ENCODE measurements around the gene GFRA1.

The GFRA1 gene

DNA sequence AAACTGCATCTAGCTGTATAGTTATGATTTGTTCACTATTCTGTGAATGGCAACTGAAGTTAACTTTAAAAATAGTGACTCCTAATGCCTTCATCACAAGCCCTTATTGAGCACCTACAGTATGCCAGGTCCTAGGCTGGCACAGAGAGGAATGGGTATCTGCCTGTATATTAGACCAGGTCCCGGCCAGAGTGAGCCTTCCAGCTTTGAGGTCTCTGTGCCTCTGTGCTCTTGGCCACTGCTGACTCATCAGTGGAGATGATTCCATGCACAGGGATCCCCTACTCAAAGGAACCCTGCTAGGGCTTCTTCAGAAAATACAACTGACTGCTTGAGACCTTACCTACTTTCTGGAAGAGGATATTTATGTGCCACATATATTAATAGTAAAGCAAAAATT lies 118.4 kb downstream of the GFRA1 start:
- H3K4me1 ChIP-seq (ENCODE audit: control insufficient read depth in 1 of 2, insufficient read depth in 2 of 2, low read length in 2 of 2): no peaks in the 10 kb centered on the region
- no peak overlapping the region for H3K4me3 ChIP-seq (ENCODE audit: low read depth in 1 of 2, low read length in 2 of 2)
- no peak overlapping the region for H3K27ac ChIP-seq (ENCODE audit: low read length)
- H3K9me3 ChIP-seq (ENCODE audit: control insufficient read depth in 1 of 2, low read length in 2 of 2): no peaks in the 10 kb centered on the region
- no peaks in the 10 kb centered on the region for H3K36me3 ChIP-seq (ENCODE audit: control insufficient read depth in 1 of 2, insufficient read depth in 2 of 2, low read length in 2 of 2)
- H3K27me3 ChIP-seq (ENCODE audit: low read depth, low read length): no peaks in the 10 kb centered on the region

DNA sequence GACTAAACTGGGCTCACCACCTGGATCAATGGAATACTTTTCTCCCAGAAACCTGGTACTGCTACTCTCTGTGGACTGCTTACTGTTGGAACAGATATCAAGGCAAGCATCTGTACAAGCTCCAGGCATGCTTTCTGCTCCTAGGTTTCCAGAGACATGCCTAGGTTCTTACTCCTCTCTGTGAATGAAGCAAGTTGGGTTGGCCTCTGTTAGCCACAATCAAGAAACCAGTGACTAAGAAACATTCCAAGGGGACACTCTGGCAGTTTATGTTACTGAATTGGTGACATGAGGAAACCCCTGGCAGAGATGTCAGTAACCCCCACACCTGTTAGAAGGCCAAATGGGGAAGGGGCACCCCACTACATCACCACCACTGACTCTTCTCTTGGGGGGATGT lies 121.9 kb downstream of the GFRA1 start:
- peaks cover 0 to 5% of the 10 kb centered on the region in 2 donors for H3K4me1 ChIP-seq (ENCODE audit: control insufficient read depth in 1 of 2, insufficient read depth in 2 of 2, low read length in 2 of 2)
- H3K4me3 ChIP-seq (ENCODE audit: low read depth in 1 of 2, low read length in 2 of 2): no peak overlapping the region
- H3K27ac ChIP-seq (ENCODE audit: low read length): no peak overlapping the region
- H3K36me3 ChIP-seq (ENCODE audit: control insufficient read depth in 1 of 2, insufficient read depth in 2 of 2, low read length in 2 of 2): no peaks in the 10 kb centered on the region
- H3K9me3 ChIP-seq (ENCODE audit: control insufficient read depth in 1 of 2, low read length in 2 of 2): no peaks in the 10 kb centered on the region
- no peaks in the 10 kb centered on the region for H3K27me3 ChIP-seq (ENCODE audit: low read depth, low read length)

DNA sequence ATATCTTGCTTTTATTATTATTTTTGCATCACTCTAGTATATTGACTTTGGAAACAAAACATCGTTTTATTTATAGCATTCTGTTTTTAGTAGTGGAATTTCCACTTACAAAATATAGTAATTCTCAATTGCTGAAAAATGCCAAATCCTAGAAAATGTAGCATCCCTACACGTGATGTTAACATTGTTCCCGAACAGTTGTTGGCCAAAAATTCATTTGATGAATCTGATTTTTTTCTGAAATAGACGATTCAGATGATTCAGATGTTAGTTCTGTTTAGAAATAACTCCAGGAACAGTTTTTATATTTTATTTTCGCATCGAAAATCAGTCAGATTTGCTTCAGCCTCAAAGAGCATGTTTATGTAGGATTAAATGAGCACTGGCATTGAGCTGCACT lies 122.4 kb downstream of the GFRA1 start:
- Histone ChIP-seq H3K4me3 (ENCODE audit: low read depth in 1 of 2, low read length in 2 of 2) (no peak overlapping the region), H3K27ac (ENCODE audit: low read length) (no peak overlapping the region), H3K9me3 (ENCODE audit: control insufficient read depth in 1 of 2, low read length in 2 of 2) (no peaks in the 10 kb centered on the region), H3K36me3 (ENCODE audit: control insufficient read depth in 1 of 2, insufficient read depth in 2 of 2, low read length in 2 of 2) (no peaks in the 10 kb centered on the region), H3K4me1 (ENCODE audit: control insufficient read depth in 1 of 2, insufficient read depth in 2 of 2, low read length in 2 of 2) (peaks cover 0 to 5% of the 10 kb centered on the region in 2 donors), H3K27me3 (ENCODE audit: low read depth, low read length) (no peaks in the 10 kb centered on the region)

DNA sequence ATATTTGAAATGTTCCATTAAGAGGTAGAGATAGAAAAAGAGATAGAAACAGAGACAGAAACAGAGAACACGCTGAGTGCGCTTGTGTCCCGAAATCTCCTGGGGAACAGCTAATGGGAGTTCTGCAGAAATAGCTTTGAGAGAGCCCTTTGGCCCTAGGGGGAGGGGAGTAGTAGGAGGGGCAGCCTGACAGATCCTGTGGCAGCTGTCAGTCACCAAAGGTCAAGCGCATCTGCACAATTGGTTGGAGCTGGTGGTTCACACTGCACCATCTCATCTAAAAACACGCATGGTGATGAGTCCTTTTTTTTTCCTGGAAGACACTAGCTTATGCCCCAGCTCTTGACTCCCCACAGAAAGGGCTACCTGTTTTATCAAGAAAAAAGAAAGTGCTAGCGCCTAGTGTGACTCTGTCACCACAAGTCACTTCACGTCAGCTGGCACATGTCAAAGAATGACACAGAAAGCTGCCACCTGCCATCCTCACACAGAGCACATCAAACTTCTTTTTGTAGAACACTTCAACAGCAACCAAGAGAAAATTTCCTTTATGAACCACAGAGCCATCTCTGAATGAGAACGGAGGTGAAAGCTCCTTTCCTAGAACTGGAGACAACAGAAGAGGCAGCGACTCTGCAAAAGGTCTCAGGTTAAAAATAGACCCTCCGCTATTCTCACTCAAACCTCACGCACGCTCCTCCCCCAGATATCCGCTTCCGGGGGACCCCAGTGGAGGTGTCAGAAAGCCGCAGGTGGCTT lies 125.7 kb downstream of the GFRA1 start:
- H3K4me1 ChIP-seq (ENCODE audit: control insufficient read depth in 1 of 2, insufficient read depth in 2 of 2, low read length in 2 of 2): peaks cover 0 to 5% of the 10 kb centered on the region in 2 donors
- H3K36me3 ChIP-seq (ENCODE audit: control insufficient read depth in 1 of 2, insufficient read depth in 2 of 2, low read length in 2 of 2): no peaks in the 10 kb centered on the region
- no peaks in the 10 kb centered on the region for H3K27me3 ChIP-seq (ENCODE audit: low read depth, low read length)
- H3K4me3 ChIP-seq (ENCODE audit: low read depth in 1 of 2, low read length in 2 of 2): no peak overlapping the region
- H3K27ac ChIP-seq (ENCODE audit: low read length): no peak overlapping the region
- no peaks in the 10 kb centered on the region for H3K9me3 ChIP-seq (ENCODE audit: control insufficient read depth in 1 of 2, low read length in 2 of 2)

DNA sequence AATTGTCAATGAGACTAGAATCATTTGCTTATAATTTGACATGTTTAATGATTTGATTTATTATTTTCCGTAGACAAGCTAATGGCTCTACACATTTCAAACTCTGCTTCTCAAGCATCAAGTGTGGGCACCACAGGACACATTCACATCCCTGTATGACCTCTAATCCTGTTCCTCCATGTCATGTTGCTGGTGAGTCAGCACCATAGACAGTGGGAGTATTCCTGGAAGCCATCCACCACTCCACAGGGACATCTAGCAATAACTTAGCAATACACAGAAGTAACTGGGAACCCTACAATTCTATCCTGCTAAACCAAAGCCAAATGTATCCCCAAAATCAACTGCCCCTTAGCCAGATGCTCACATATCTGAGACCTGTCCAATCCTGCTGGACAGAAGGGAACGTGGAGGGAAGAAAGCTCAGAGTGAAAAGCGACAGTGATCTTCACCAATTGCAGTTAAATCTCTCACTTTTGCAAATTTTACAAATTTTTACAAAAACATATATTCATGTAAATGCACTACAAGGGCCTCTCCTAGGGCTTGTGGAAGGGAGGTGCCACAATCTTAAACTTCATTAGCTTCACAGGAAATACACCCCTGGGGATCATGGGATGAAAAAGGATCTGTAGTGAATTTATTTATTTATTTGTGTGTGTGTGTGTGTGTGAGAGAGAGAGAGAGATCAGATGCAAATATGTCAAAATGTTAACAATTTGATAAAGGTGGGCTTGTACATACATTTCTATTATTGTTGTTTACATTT lies 126.5 kb downstream of the GFRA1 start:
- Histone ChIP-seq H3K27me3 (ENCODE audit: low read depth, low read length) (no peaks in the 10 kb centered on the region), H3K27ac (ENCODE audit: low read length) (no peak overlapping the region), H3K4me1 (ENCODE audit: control insufficient read depth in 1 of 2, insufficient read depth in 2 of 2, low read length in 2 of 2) (peaks cover 0 to 5% of the 10 kb centered on the region in 2 donors), H3K36me3 (ENCODE audit: control insufficient read depth in 1 of 2, insufficient read depth in 2 of 2, low read length in 2 of 2) (no peaks in the 10 kb centered on the region), H3K4me3 (ENCODE audit: low read depth in 1 of 2, low read length in 2 of 2) (no peak overlapping the region), H3K9me3 (ENCODE audit: control insufficient read depth in 1 of 2, low read length in 2 of 2) (no peaks in the 10 kb centered on the region)

DNA sequence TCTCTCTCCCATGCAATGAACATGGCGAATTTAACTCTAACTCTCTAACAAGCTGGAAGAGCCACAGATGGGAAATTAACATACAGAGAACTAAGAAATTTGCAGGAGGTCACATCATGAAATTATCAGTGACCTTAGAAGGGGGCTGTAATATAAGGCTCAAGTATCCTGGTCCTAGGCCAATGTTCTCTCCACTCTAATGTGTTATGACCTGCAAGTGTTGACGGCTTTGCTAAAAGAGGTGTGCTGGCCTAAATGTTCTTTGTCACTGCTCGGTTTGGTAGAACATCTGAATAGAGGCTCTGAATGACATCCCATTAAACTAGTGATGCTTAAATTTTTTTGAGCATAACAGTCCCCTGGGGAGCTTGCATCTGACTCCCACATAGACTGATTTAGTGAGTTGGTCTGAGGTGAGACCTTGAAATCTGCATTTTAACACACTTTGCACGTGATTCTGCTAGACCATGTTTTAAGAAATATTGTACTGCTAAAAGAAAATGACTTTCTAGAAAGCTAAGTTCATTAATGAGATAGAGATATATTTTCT lies 129.3 kb downstream of the GFRA1 start:
- no peaks in the 10 kb centered on the region for H3K36me3 ChIP-seq (ENCODE audit: control insufficient read depth in 1 of 2, insufficient read depth in 2 of 2, low read length in 2 of 2)
- no peak overlapping the region for H3K4me3 ChIP-seq (ENCODE audit: low read depth in 1 of 2, low read length in 2 of 2)
- peaks cover 0 to 5% of the 10 kb centered on the region in 2 donors for H3K4me1 ChIP-seq (ENCODE audit: control insufficient read depth in 1 of 2, insufficient read depth in 2 of 2, low read length in 2 of 2)
- H3K27me3 ChIP-seq (ENCODE audit: low read depth, low read length): no peaks in the 10 kb centered on the region
- H3K27ac ChIP-seq (ENCODE audit: low read length): no peak overlapping the region
- no peaks in the 10 kb centered on the region for H3K9me3 ChIP-seq (ENCODE audit: control insufficient read depth in 1 of 2, low read length in 2 of 2)

DNA sequence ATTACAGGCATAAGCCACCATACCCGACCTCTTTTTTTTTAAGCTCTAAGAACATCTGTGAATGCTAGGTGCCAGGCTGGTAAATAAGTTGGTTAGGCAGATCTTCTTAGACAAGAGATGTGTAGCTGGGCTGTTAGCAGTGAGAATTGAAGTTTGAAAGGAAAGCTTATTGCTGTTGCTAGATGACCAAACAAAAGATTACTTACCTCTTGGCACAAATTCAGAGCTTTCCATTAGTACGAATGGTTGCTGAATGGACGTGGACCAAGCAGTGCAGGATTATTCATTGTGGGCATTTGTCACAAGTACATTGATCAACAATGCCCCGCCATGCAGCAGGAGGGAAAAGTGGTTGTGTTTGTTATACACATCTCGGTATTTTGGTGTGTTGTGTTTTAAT lies 131.2 kb downstream of the GFRA1 start:
- Histone ChIP-seq H3K9me3 (ENCODE audit: control insufficient read depth in 1 of 2, low read length in 2 of 2) (no peaks in the 10 kb centered on the region), H3K4me3 (ENCODE audit: low read depth in 1 of 2, low read length in 2 of 2) (no peak overlapping the region), H3K27ac (ENCODE audit: low read length) (no peak overlapping the region), H3K36me3 (ENCODE audit: control insufficient read depth in 1 of 2, insufficient read depth in 2 of 2, low read length in 2 of 2) (no peaks in the 10 kb centered on the region), H3K27me3 (ENCODE audit: low read depth, low read length) (no peaks in the 10 kb centered on the region), H3K4me1 (ENCODE audit: control insufficient read depth in 1 of 2, insufficient read depth in 2 of 2, low read length in 2 of 2) (peaks cover 0 to 5% of the 10 kb centered on the region in 2 donors)

DNA sequence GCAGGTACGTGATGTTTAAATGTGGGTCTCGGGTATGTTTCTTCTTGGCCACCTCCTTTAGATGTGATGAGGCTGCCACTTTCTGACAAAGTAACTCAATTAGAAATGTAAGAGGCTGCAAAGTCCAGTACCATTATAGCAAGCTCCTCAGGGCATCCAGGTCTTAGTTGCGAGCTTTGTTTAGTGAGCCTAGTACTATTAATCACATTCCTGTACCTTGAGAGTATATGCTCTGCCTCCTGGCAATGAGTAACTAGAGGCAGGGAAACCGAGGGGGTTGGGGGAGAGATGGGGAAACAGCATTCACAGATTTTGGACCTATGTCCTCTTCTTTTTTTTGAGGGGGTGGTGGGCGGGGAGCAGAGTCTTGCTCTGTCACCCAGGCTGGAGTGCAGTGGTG lies 131.8 kb downstream of the GFRA1 start:
- H3K9me3 ChIP-seq (ENCODE audit: control insufficient read depth in 1 of 2, low read length in 2 of 2): no peaks in the 10 kb centered on the region
- no peaks in the 10 kb centered on the region for H3K36me3 ChIP-seq (ENCODE audit: control insufficient read depth in 1 of 2, insufficient read depth in 2 of 2, low read length in 2 of 2)
- no peaks in the 10 kb centered on the region for H3K4me1 ChIP-seq (ENCODE audit: control insufficient read depth in 1 of 2, insufficient read depth in 2 of 2, low read length in 2 of 2)
- H3K4me3 ChIP-seq (ENCODE audit: low read depth in 1 of 2, low read length in 2 of 2): no peak overlapping the region
- H3K27ac ChIP-seq (ENCODE audit: low read length): no peak overlapping the region
- no peaks in the 10 kb centered on the region for H3K27me3 ChIP-seq (ENCODE audit: low read depth, low read length)

DNA sequence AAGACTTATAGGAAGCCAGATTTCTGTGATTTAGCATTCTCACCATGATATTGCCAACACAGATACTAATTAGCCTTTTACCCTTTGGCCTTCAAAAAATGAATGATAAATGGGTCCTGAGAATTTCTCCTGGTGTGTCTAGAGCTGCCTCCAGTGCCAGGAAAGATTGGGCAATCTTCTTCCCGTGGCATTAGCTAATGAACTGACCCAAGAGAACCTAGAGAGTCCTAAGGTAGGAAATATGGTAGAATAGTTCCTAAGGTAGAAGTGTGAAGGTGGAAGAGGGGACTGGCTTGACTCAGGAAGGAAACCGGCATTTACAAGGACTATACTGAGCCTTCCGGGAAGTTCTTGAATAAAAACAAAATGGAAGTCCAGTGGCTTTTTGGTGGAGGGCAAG lies 133.1 kb downstream of the GFRA1 start:
- no peaks in the 10 kb centered on the region for H3K9me3 ChIP-seq (ENCODE audit: control insufficient read depth in 1 of 2, low read length in 2 of 2)
- H3K27ac ChIP-seq (ENCODE audit: low read length): no peak overlapping the region
- H3K4me3 ChIP-seq (ENCODE audit: low read depth in 1 of 2, low read length in 2 of 2): no peak overlapping the region
- H3K27me3 ChIP-seq (ENCODE audit: low read depth, low read length): no peaks in the 10 kb centered on the region
- no peaks in the 10 kb centered on the region for H3K36me3 ChIP-seq (ENCODE audit: control insufficient read depth in 1 of 2, insufficient read depth in 2 of 2, low read length in 2 of 2)
- H3K4me1 ChIP-seq (ENCODE audit: control insufficient read depth in 1 of 2, insufficient read depth in 2 of 2, low read length in 2 of 2): no peaks in the 10 kb centered on the region

DNA sequence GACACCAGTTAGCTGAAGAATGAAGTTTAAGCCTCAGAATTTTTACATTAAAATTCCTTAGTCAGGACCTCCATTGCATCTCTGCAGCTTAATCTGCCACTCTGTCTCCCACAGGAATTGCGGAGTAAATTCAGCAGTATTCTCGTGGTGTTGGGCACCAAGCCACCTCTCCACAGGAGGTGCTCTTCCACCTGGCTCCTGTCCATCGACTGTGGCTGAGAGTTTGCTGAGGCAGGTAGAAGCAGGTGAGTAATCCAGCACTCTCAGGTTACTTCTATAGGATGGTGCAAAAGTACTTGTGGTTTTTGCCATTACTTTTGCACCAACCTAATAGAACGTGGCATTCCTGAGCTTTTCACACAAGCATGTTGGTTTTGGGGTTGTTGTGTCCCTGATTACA lies 134.1 kb downstream of the GFRA1 start:
- H3K9me3 ChIP-seq (ENCODE audit: control insufficient read depth in 1 of 2, low read length in 2 of 2): no peaks in the 10 kb centered on the region
- no peaks in the 10 kb centered on the region for H3K27me3 ChIP-seq (ENCODE audit: low read depth, low read length)
- H3K4me3 ChIP-seq (ENCODE audit: low read depth in 1 of 2, low read length in 2 of 2): no peak overlapping the region
- no peaks in the 10 kb centered on the region for H3K36me3 ChIP-seq (ENCODE audit: control insufficient read depth in 1 of 2, insufficient read depth in 2 of 2, low read length in 2 of 2)
- H3K27ac ChIP-seq (ENCODE audit: low read length): no peak overlapping the region
- peaks cover 0 to 5% of the 10 kb centered on the region in 2 donors for H3K4me1 ChIP-seq (ENCODE audit: control insufficient read depth in 1 of 2, insufficient read depth in 2 of 2, low read length in 2 of 2)

DNA sequence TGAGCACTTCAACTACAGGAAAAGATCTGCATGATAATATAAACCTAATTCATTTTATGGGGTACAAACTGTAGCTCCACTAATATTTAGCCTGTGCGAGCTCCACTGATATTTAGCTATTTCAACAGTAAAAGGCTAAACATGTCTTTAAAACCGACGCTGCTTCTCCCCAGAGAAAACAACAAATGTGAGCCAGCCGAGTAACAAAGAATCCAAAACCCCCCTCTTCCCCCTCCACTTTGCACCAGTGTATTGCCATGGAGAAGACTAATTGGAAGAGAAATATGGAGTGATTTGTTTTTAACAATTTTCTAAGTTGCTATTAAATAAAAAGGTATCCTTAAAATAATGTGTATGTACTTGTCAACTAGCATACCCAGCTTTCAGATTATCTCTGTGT lies 136.7 kb downstream of the GFRA1 start:
- Histone ChIP-seq H3K4me1 (ENCODE audit: control insufficient read depth in 1 of 2, insufficient read depth in 2 of 2, low read length in 2 of 2) (peaks cover 0 to 5% of the 10 kb centered on the region in 2 donors), H3K27me3 (ENCODE audit: low read depth, low read length) (no peaks in the 10 kb centered on the region), H3K36me3 (ENCODE audit: control insufficient read depth in 1 of 2, insufficient read depth in 2 of 2, low read length in 2 of 2) (no peaks in the 10 kb centered on the region), H3K9me3 (ENCODE audit: control insufficient read depth in 1 of 2, low read length in 2 of 2) (no peaks in the 10 kb centered on the region), H3K27ac (ENCODE audit: low read length) (no peak overlapping the region), H3K4me3 (ENCODE audit: low read depth in 1 of 2, low read length in 2 of 2) (no peak overlapping the region)

Data from muscle layer of duodenum (tissue), 2 donors.